Germinal center (tissue), 1 donor: ENCODE data around the gene ORAI3.

Source experiments
- DNase-seq: peaks from one replicate; pipeline ENCODE4 v3.0.0; 2012; ENCODE audit warnings: mixed read lengths, low spot score

Gene ORAI3

DNA sequence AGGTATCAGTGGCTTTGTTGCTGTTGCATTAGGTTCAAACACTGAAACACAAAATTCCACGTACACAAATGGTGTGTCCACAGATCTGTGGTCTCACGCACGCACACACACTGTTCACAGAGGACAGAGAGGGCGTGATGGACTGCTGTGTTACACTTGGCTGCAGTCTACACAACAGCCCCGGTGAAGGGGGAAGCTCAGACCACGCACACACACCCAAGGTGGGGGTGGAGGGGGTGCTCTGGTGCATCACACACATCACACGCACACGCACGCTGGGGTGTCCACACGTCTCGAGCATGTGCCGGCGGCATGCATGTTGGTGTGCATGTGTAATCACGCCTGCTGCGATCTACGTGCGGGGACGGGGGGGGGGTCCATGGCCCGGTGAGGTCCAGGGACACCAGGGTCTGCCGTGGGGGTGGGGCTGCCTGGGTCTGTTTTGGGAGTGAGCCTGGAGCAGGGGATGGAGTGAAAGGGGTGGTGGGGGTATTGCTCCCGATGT lies 43.5 kb downstream of the ORAI3 start:
- DNase-seq: no peak

GRCh38 chr16:30992931-30993816 lies 44.3 kb downstream of the ORAI3 start:
- DNase-seq: no peak

GRCh38 chr16:30995927-30996323 lies 47.1 kb downstream of the ORAI3 start:
- DNase-seq: no peak

DNA sequence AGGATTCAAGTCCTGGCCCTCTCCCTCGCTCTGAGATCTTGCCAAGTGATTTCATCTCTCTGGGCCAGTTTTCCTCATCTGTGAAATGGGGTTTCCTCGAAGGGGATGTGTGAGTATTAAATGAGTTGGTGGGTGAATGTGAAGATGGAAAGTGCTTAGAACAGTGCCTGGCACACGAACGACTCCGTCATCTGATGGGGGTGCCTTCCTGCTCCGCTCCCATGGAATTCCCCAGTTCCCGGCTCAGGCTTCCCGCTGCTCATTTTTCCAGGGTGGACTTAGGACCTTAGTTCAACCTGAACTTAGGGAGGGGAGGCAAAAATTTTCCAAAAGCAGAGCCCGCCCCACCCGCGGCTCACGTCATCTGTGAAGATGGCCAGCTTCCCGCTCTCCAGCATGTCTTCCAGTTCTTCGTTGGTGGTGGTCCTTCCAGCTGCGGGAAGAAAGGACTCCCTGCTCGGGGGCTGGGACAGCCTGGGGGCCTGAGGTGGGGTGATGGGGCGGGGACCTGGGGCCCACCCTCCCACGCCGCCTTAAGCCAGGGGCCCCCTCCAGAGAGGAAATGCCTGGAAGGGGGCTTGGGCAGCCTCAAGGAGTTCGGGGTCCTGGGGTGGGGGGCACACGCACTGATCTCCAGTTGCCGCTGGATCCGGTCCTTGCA lies 47.6 kb downstream of the ORAI3 start:
- no peak for DNase-seq

GRCh38 chr16:30996985-30997724 lies 48.3 kb downstream of the ORAI3 start:
- DNase-seq: peak; percentile 99

DNA sequence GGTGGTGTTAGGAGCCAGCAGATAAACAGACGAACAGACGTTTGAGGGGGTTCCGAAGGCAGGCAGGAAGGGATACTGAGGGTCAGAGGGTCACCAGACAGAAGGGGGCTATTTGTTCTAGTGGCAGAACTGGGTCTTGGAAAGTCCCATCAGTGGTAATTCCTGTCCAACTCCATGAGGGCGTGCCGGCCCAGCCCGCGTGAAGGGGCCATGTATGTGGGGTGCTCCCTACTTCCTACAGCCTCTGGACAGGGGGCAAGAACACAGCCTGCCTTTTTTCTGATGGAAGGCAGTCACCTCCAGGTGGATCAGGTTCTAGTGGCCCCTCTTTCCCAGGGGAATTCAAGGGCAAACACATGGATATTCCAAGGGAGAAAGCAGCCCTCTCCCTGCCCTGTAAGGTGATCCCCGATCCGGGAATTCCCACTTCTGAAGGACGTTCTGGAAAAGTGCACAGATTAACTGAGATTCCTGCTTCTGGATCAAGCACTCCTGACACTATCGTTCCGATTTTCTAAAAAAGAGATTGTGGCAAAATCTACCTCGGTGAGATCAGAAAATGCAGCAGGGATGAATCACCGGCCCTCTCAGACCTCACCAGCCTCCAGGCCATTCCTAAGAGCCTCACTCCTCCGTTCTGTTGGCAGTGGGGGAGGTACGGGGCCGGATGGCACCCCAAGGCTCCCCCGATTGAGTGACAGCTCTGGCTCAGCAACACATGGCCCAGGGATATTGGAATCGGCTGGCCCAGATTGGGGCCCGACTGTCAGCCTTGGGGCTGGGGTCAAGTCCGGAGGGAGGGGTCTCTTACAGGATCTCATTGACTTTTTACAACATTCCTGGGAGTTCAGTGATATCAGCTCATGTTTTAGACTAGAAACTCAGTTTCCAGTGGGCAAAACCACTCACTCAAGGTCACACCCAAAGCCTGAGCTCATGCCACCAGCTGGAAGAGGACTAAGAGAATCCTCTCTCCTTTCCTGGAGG lies 49.1 kb downstream of the ORAI3 start:
- DNase-seq: no peak

- DNase-seq: no peak
Measured at GRCh38 chr16:30998852-30999761, 50.2 kb downstream of the ORAI3 start.

DNA sequence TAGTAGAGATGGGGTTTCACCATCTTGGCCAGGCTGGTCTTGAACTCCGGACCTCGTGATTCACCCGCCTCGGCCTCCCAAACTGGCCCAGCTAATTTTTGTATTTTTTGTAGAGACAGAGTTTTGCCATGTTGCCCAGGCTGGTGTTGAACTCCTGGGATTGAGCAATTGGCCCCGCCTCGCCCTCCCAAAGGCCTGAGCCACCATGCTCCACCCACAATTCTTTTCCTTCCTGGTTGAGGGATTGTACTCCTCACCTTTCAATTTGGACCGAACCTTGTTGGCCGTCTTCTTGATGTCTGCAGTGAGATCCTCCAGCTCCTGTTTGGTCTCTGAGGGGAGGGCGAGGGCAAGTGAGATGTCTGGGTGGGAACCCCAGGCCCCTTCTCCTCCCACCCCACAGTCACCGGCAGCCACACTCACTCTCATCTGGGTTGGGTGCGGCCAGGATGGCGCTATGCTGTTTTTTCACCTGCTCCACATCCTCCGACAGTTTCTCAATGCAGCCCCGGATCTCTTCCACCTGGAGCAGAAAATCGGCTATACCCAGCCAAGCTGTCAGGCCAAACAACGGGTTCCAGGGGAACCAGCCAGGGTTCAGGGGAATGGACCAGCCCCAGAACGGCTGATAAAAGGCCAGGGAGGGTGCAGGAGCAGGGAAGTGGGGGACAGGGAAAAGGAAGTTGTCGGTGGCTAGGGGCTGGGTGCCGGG lies 52.0 kb downstream of the ORAI3 start:
- no peak for DNase-seq

DNA sequence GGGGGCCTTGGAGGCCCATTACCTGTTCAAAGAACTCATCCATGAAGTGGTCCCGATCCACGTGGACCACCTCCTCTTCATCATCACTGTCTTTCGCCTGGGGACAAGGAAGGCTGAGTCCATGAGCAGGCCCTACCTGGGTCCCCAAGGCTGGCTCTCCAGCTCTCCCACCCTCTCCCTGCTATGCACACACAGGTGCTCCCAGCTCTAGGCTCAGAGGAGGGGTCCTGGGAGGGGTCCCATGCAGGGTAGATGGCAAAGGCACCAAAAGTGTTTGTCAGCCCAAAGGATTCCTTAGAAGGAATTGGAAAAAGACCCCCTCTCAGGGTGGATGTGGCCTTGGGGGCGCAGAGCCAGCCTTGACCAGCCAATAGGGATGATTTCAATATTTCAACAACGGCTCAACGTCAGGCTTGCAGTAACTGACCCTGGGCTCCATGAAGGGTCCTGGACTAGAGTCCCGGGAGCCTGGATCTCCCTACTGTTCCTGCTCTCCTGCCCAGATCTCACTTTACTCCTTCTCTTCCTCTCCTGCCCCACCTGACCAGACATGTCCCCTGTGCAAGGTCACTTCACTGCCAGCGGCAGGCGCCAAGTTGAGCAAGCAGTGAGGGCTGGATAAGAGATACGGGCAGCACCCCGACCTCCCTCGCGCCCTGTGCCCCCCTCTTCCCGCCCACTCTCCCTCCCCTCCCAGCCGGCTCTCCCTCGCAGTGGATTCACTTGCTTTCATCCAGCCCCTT lies 52.8 kb downstream of the ORAI3 start:
- no peak for DNase-seq

GRCh38 chr16:31002250-31002700 lies 53.4 kb downstream of the ORAI3 start:
- DNase-seq: no peak

DNA sequence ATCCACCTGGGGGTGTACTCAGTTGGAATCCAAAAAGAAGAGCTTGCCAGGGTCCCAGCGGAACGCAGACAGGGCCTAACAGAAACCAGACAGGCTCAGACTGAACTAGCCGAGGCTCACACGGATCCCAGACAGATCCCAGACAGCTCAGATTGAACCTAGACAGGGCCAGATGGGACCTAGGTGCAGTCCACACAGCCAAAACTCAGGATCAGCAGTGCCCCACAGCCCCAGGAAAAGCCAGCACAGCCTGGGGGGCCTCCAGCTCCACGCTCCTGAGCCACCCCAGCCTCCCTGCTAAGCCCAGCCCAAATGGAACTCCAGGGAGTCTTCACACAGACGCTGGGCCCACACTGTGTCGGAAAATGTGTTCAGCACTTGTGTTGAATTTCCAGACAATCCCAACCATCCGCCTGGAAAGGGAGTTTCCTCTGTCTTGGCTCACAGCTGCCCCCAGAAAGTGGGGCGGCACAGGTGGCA lies 54.0 kb downstream of the ORAI3 start:
- no peak for DNase-seq

DNA sequence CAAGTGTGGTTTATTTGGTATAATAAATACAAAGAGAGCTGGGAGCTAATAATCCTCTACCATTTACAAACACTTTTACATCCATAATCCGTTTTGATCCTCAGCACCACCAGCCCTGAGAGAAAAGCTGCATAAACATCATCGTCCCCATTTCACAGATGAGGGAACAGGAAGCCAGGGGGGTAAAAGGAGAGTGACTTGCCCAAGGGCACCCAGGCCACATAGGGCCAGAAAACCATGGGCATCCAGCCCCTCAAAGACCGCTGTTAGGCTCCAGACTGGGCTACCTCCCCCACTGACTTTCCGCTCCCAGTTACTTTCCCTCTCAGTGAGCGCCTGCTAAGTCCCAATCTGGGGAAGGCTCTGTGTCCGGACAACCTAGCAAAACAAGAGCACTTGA lies 54.9 kb downstream of the ORAI3 start:
- no peak for DNase-seq
